DND-41 (cell line): Measurements from ENCODE around the gene TUBA4A.

ENCODE experiments used
- EZH2 ChIP-seq: IDR thresholded peaks from 3 replicates; pipeline ENCODE4 v1.6.1; 2012; ENCODE audit warnings: borderline replicate concordance, low read depth, mild to moderate bottlenecking, moderate library complexity, low read length, inconsistent platforms; ENCODE audit not compliant: severe bottlenecking
- TF ChIP-seq, protein P1 (sequence below): IDR thresholded peaks from 2 replicates; pipeline ENCODE4 v1.5.1; 2012; ENCODE audit warnings: borderline replicate concordance, low read length, moderate library complexity, mild to moderate bottlenecking; ENCODE audit not compliant: poor library complexity, severe bottlenecking; ENCODE audit errors: extremely low read depth

DNA sequence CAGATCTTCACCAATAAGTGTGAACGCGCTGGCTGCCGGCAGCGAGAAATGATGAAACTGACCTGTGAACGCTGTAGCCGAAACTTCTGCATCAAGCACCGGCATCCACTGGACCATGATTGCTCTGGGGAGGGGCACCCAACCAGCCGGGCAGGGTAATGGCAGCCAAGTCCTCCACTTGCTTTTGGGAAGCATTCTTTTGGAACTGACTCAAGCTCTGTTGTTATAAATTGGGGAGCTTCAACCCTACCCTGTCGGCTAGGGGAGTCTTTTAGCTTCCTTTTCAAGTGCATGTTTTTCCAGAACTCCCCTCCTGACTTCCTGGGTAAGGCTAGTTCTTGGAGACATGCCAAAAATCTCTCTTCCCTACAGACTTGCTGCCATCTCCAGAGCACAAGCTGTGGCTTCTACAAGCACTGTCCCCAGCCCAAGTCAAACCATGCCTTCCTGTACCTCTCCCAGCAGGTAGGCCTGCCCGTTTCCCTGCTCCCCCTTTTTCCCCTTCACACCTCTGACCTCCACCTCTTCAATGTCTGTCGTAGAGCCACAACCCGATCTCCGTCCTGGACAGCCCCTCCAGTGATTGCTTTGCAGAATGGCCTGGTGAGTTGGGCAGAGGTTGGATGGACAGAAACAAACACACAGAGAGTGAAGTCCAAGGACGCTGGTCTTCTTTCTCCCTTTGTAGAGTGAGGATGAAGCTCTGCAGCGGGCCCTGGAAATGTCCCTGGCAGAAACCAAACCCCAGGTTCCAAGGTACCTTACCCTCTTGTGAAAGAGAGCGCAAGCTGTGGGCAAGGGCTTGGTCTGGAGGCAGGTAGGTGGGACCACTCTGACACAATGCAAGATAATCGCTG lies 45.6 kb downstream of the TUBA4A start:
- no peak for TF ChIP-seq EZH2
- TF ChIP-seq, protein P1, sequence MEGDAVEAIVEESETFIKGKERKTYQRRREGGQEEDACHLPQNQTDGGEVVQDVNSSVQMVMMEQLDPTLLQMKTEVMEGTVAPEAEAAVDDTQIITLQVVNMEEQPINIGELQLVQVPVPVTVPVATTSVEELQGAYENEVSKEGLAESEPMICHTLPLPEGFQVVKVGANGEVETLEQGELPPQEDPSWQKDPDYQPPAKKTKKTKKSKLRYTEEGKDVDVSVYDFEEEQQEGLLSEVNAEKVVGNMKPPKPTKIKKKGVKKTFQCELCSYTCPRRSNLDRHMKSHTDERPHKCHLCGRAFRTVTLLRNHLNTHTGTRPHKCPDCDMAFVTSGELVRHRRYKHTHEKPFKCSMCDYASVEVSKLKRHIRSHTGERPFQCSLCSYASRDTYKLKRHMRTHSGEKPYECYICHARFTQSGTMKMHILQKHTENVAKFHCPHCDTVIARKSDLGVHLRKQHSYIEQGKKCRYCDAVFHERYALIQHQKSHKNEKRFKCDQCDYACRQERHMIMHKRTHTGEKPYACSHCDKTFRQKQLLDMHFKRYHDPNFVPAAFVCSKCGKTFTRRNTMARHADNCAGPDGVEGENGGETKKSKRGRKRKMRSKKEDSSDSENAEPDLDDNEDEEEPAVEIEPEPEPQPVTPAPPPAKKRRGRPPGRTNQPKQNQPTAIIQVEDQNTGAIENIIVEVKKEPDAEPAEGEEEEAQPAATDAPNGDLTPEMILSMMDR: no peak
